K562 (cell line): ENCODE measurements around the gene TOM1L1. TPM values are rescaled to one million over a fixed set of nuclear protein-coding genes. Genes with fewer than 3 reads are reported as not detected.
A peak's percentile ranks its signal among the peaks of the same experiment; 100 is the strongest.

Source experiments
- ARHGAP35 ChIP-seq: fragments of 450-650 bp; IDR thresholded peaks from 2 replicates; pipeline ENCODE4 v1.6.1; 2018; ENCODE audit not compliant: partially characterized antibody
- CBX1 ChIP-seq: sonication (generic); IDR thresholded peaks from 2 replicates; pipeline ENCODE4 v1.6.1; 2016; ENCODE audit warnings: antibody characterized with exemption, low read depth, mild to moderate bottlenecking
- CBX2 ChIP-seq: fragments of 200-600 bp; sonication (generic); IDR thresholded peaks from one replicate; pipeline ENCODE4 v1.6.1; 2012; ENCODE audit warnings: mild to moderate bottlenecking, low read length, inconsistent platforms; ENCODE audit not compliant: insufficient read depth, poor library complexity, severe bottlenecking
- CEBPB ChIP-seq: fragments of 450-650 bp; IDR thresholded peaks from 2 replicates; pipeline ENCODE4 v1.6.1; 2016; ENCODE audit warnings: missing genetic modification characterization, missing compliant biosample characterization
- EGR1 ChIP-seq: fragments of 450-650 bp; conservative IDR thresholded peaks from 2 replicates; pipeline ENCODE4 v1.6.1; 2017; ENCODE audit warnings: mild to moderate bottlenecking
- FIP1L1 ChIP-seq: fragments of 200-400 bp; formaldehyde crosslinking; IDR thresholded peaks from 2 replicates; pipeline ENCODE4 v1.6.1; 2018; ENCODE audit warnings: mild to moderate bottlenecking, low read depth, low read length; ENCODE audit not compliant: poor library complexity, severe bottlenecking
- FOXA3 ChIP-seq, 2 experiments: fragments of 450-650 bp in 1 of 2; sonication (generic) in 1 of 2; formaldehyde crosslinking; IDR thresholded peaks in 1 of 2; conservative IDR thresholded peaks in 1 of 2; 2 replicates each; pipeline versions ENCODE4 v1.4.0 to v1.8.0; 2020 to 2022; ENCODE audit warnings: mild to moderate bottlenecking in 2 of 2, missing genetic modification reagents in 1 of 2
- FOXK1 ChIP-seq: sonication (generic); formaldehyde crosslinking; IDR thresholded peaks from 2 replicates; pipeline ENCODE4 v1.8.0; 2022; ENCODE audit warnings: missing genetic modification reagents, mild to moderate bottlenecking, borderline replicate concordance
- HNRNPUL1 ChIP-seq: fragments of 200-400 bp; formaldehyde crosslinking; IDR thresholded peaks from 2 replicates; pipeline ENCODE4 v1.6.1; 2017; ENCODE audit warnings: low read length
- HOXB6 ChIP-seq: fragments of 250-450 bp; sonication (Bioruptor Pico); IDR thresholded peaks from 2 replicates; pipeline ENCODE4 v1.5.1; 2022; ENCODE audit warnings: mild to moderate bottlenecking, borderline replicate concordance
- MED1 ChIP-seq: sonication (generic); formaldehyde crosslinking; IDR thresholded peaks from 2 replicates; pipeline ENCODE4 v1.8.1; 2023; ENCODE audit warnings: missing genetic modification reagents, borderline replicate concordance
- MTA2 ChIP-seq: fragments of 450-650 bp; IDR thresholded peaks from 2 replicates; pipeline ENCODE4 v1.6.1; 2016; ENCODE audit warnings: low read depth
- MTA3 ChIP-seq: fragments of 450-650 bp; formaldehyde crosslinking; IDR thresholded peaks from 2 replicates; pipeline ENCODE4 v1.6.1; 2017; ENCODE audit warnings: mild to moderate bottlenecking, borderline replicate concordance
- MYNN ChIP-seq, 2 experiments: sonication (generic); formaldehyde crosslinking in 1 of 2; IDR thresholded peaks; 2 replicates each; pipeline versions ENCODE4 v1.5.0 to v1.6.1; 2016 to 2020; ENCODE audit warnings: antibody characterized with exemption in 1 of 2, missing genetic modification reagents in 1 of 2
- NFIC ChIP-seq: fragments of 450-650 bp; IDR thresholded peaks from 2 replicates; pipeline ENCODE4 v1.6.1; 2017; ENCODE audit warnings: mild to moderate bottlenecking, inconsistent platforms
- RBM39 ChIP-seq: fragments of 200-400 bp; formaldehyde crosslinking; optimal IDR thresholded peaks from 2 replicates; pipeline ENCODE3; 2018; ENCODE audit warnings: low read depth, low read length
- SP2 ChIP-seq: IDR thresholded peaks from 2 replicates; pipeline ENCODE4 v1.6.1; 2011; ENCODE audit warnings: mild to moderate bottlenecking, low read depth, low read length, moderate library complexity; ENCODE audit not compliant: poor library complexity, severe bottlenecking; ENCODE audit errors: extremely low read depth
- TAF1 ChIP-seq: IDR thresholded peaks from 2 replicates; pipeline ENCODE4 v1.6.1; 2011; ENCODE audit warnings: mild to moderate bottlenecking, low read length, moderate library complexity; ENCODE audit not compliant: insufficient read depth, control insufficient read depth, severe bottlenecking; ENCODE audit errors: extremely low read depth
- TEAD2 ChIP-seq: fragments of 450-650 bp; IDR thresholded peaks from 2 replicates; pipeline ENCODE4 v1.6.1; 2016; ENCODE audit warnings: missing genetic modification characterization, control low read depth, missing compliant biosample characterization
- TRIM24 ChIP-seq, 2 experiments: fragments of 450-650 bp; IDR thresholded peaks; 2 replicates each; pipeline ENCODE4 v1.6.1; 2016
- ZNF57 ChIP-seq: fragments of 450-650 bp; formaldehyde crosslinking; IDR thresholded peaks from 2 replicates; pipeline ENCODE4 v1.4.0; 2020; ENCODE audit warnings: mild to moderate bottlenecking, moderate library complexity
- polyA plus RNA-seq, 8 experiments: library from polyadenylated mRNA; depleted of rRNA in 4 of 8; stranded (reverse) in 5 of 8; unstranded in 3 of 8; fragments of >200 nt; fragmentation: Nextera tagmentation in 2 of 8; fragmentation: Illumina TruSeq in 1 of 8; extraction: Ambion mirVana in 2 of 8; extraction: Trizol in 1 of 8; gene quantifications; 2 replicates each; pipeline versions ENCODE4 v1.2.1 to v1.2.3, GENCODE V29; 2011 to 2014; ENCODE audit warnings: inconsistent platforms in 1 of 8, missing spikeins in 1 of 8
- total RNA-seq, 7 experiments: library from RNA; depleted of rRNA in 6 of 7; stranded (reverse); fragments of >200 nt in 6 of 7; fragmentation: Illumina TruSeq in 2 of 7; extraction: Trizol in 2 of 7; gene quantifications; 2 replicates each; pipeline versions ENCODE4 v1.2.1 to v1.2.3, GENCODE V29; 2011 to 2021; ENCODE audit warnings: low replicate concordance in 1 of 7
- TF ChIP-seq, protein P1 (sequence below): fragments of 450-650 bp; IDR thresholded peaks from 2 replicates; pipeline ENCODE4 v1.6.1; 2016; ENCODE audit warnings: mild to moderate bottlenecking
- TF ChIP-seq, protein P2 (sequence below): fragments of 250-450 bp; sonication (Bioruptor Pico); IDR thresholded peaks from 2 replicates; pipeline ENCODE4 v1.8.0; 2022; ENCODE audit warnings: inconsistent platforms, mild to moderate bottlenecking, moderate library complexity, borderline replicate concordance
- TF ChIP-seq, protein P3 (sequence below): fragments of 450-650 bp; formaldehyde crosslinking; IDR thresholded peaks from 2 replicates; pipeline ENCODE4 v1.4.0; 2022; ENCODE audit warnings: missing genetic modification characterization

The TOM1L1 gene
- total and polyA plus RNA-seq, 9 of the 15 experiments (the other 6 are each of a cell fraction or from before 2014, with no cell fraction given) = 21.3 to 74.3 (median 31.0) TPM

DNA sequence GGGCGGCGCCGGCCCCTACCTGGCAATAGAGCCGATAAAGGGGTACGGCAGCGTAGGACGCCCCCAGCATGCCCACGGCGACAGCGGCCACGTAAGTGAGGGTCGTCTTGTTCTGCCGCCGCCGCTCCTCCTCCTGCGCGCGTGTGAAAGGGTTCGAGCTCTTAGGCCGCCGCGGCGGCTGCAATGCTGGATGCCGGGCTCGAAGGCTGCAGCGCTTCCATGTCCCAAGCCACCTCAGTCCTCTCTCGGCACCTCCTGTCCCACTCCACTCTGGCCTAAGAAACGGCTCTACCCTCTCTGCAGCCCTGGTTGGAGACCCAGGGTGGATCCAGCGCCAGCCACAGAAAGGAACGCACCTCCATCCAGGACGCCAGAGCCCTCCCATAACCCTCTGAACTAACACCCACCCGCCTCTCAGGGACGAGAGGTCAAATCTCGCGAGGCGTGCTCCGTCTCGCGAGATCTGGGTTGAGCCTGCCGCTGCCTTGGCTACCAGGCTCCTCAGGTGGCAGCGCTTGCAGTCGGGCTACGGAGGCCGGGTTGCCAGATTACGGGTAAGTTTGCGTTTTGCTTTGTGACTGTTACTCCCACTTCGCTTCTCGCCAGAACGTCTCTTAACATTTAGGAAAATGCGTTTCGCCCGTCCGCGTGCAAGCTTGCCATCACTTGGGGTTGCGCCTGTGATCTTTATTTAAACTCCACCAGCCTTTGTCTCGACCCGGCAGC, 67.8 kb downstream of the TOM1L1 start, which contains the start of the genes COX11 and STXBP4 (continued):
- TF ChIP-seq SP2 (no peak), TAF1 (peak; percentile 56), HOXB6 (CRISPR knock-in tag) (no peak), FOXK1 (CRISPR knock-in tag) (no peak), NFIC (peak; percentile 55; the same call in 1 of the 2 replicates), MYNN (IDR thresholded peaks at IDR 0.05) (peak; percentile 37), MYNN (CRISPR knock-in tag; IDR thresholded peaks at IDR 0.05) (no peak), CEBPB (no peak), FIP1L1 (peak; percentile 11), TEAD2 (no peak), CBX1 (peak; percentile 17; the same call in 1 of the 2 replicates), ARHGAP35 (peak; percentile 98), HNRNPUL1 (no peak), ZNF57 (no peak), EGR1 (peak; percentile 13; the same call in 1 of the 2 replicates), FOXA3 (CRISPR knock-in tag; conservative IDR thresholded peaks at IDR 0.05 in 1 of 2, IDR thresholded peaks at IDR 0.05 in 1 of 2) (no peak), TRIM24 (IDR thresholded peaks at IDR 0.05) (no peak), MED1 (CRISPR knock-in tag) (no peak), MTA3 (peak; percentile 97), CBX2 (no peak), MTA2 (no peak), RBM39 (no peak)
- TF ChIP-seq, protein P1, sequence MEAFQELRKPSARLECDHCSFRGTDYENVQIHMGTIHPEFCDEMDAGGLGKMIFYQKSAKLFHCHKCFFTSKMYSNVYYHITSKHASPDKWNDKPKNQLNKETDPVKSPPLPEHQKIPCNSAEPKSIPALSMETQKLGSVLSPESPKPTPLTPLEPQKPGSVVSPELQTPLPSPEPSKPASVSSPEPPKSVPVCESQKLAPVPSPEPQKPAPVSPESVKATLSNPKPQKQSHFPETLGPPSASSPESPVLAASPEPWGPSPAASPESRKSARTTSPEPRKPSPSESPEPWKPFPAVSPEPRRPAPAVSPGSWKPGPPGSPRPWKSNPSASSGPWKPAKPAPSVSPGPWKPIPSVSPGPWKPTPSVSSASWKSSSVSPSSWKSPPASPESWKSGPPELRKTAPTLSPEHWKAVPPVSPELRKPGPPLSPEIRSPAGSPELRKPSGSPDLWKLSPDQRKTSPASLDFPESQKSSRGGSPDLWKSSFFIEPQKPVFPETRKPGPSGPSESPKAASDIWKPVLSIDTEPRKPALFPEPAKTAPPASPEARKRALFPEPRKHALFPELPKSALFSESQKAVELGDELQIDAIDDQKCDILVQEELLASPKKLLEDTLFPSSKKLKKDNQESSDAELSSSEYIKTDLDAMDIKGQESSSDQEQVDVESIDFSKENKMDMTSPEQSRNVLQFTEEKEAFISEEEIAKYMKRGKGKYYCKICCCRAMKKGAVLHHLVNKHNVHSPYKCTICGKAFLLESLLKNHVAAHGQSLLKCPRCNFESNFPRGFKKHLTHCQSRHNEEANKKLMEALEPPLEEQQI = no peak
- TF ChIP-seq, protein P2, sequence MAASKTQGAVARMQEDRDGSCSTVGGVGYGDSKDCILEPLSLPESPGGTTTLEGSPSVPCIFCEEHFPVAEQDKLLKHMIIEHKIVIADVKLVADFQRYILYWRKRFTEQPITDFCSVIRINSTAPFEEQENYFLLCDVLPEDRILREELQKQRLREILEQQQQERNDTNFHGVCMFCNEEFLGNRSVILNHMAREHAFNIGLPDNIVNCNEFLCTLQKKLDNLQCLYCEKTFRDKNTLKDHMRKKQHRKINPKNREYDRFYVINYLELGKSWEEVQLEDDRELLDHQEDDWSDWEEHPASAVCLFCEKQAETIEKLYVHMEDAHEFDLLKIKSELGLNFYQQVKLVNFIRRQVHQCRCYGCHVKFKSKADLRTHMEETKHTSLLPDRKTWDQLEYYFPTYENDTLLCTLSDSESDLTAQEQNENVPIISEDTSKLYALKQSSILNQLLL (CRISPR knock-in tag) = no peak
- TF ChIP-seq, protein P3, sequence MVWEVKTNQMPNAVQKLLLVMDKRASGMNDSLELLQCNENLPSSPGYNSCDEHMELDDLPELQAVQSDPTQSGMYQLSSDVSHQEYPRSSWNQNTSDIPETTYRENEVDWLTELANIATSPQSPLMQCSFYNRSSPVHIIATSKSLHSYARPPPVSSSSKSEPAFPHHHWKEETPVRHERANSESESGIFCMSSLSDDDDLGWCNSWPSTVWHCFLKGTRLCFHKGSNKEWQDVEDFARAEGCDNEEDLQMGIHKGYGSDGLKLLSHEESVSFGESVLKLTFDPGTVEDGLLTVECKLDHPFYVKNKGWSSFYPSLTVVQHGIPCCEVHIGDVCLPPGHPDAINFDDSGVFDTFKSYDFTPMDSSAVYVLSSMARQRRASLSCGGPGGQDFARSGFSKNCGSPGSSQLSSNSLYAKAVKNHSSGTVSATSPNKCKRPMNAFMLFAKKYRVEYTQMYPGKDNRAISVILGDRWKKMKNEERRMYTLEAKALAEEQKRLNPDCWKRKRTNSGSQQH (CRISPR knock-in tag) = no peak
